Astrocyte (in vitro differentiated cells and primary cell): ENCODE data around the gene NFATC1.

ENCODE experiments used
- EZH2 ChIP-seq: IDR thresholded peaks from 2 replicates; pipeline ENCODE4 v1.6.1; 2012; ENCODE audit warnings: mild to moderate bottlenecking, low read length, inconsistent platforms; ENCODE audit not compliant: insufficient read depth
- TF ChIP-seq, protein P1 (sequence below): IDR thresholded peaks from 2 replicates; pipeline ENCODE4 v1.5.1; 2011; ENCODE audit warnings: low read depth, mild to moderate bottlenecking, inconsistent platforms, low read length, moderate library complexity; ENCODE audit not compliant: insufficient read depth

DNA sequence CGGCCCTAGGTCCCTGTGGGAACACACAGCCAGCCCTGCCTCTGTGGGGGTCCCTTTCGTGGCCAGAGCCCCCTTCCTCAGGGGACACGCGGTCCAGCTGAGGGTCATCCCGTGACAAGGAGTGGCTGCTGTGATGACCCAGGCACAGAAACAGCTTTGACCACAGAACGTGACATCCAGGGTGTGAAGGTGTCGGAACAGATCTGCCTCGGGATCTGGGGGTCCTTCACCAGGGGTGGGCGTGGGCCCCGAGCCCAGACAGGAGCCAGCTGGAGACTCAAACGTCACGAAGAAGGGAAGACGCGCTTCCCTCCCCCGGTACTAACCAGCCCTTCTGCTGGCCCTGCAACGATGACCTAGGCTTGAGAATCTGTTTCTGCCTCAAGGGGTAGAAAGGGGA lies 75.9 kb downstream of the NFATC1 start:
- TF ChIP-seq, protein P1, sequence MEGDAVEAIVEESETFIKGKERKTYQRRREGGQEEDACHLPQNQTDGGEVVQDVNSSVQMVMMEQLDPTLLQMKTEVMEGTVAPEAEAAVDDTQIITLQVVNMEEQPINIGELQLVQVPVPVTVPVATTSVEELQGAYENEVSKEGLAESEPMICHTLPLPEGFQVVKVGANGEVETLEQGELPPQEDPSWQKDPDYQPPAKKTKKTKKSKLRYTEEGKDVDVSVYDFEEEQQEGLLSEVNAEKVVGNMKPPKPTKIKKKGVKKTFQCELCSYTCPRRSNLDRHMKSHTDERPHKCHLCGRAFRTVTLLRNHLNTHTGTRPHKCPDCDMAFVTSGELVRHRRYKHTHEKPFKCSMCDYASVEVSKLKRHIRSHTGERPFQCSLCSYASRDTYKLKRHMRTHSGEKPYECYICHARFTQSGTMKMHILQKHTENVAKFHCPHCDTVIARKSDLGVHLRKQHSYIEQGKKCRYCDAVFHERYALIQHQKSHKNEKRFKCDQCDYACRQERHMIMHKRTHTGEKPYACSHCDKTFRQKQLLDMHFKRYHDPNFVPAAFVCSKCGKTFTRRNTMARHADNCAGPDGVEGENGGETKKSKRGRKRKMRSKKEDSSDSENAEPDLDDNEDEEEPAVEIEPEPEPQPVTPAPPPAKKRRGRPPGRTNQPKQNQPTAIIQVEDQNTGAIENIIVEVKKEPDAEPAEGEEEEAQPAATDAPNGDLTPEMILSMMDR, result no peak
- TF ChIP-seq EZH2, result no peak
